HepG2 (cell line): ENCODE results near the gene RIOK3. TPM values are rescaled to one million over a fixed set of nuclear protein-coding genes. Genes with fewer than 3 reads are reported as not detected.
A peak's percentile ranks its signal among the peaks of the same experiment; 100 is the strongest.

ENCODE experiments used
- CENPX ChIP-seq: sonication (generic); formaldehyde crosslinking; IDR thresholded peaks from 2 replicates; pipeline ENCODE4 v1.9.0; 2021; ENCODE audit warnings: mild to moderate bottlenecking, missing genetic modification reagents, moderate library complexity
- FIP1L1 ChIP-seq: fragments of 200-400 bp; formaldehyde crosslinking; IDR thresholded peaks from 2 replicates; pipeline ENCODE4 v1.6.1; 2018; ENCODE audit warnings: low read depth, mild to moderate bottlenecking, low read length, moderate library complexity, borderline replicate concordance; ENCODE audit not compliant: insufficient read depth
- FOSL2 ChIP-seq: sonication (generic); formaldehyde crosslinking; IDR thresholded peaks from 2 replicates; pipeline ENCODE4 v1.4.0; 2020; ENCODE audit warnings: missing genetic modification reagents
- FOXP4 ChIP-seq: sonication (generic); formaldehyde crosslinking; IDR thresholded peaks from 2 replicates; pipeline ENCODE4 v1.4.0; 2020; ENCODE audit warnings: missing genetic modification reagents
- HIVEP1 ChIP-seq: sonication (generic); formaldehyde crosslinking; IDR thresholded peaks from 2 replicates; pipeline ENCODE4 v1.4.0; 2020; ENCODE audit warnings: mild to moderate bottlenecking, missing genetic modification reagents
- MTERF4 ChIP-seq: sonication (generic); formaldehyde crosslinking; IDR thresholded peaks from 2 replicates; pipeline ENCODE4 v1.8.0; 2023; ENCODE audit warnings: mild to moderate bottlenecking, missing genetic modification reagents
- MTF2 ChIP-seq: sonication (generic); formaldehyde crosslinking; IDR thresholded peaks from 2 replicates; pipeline ENCODE4 v1.5.0; 2020; ENCODE audit warnings: missing genetic modification reagents, borderline replicate concordance
- NBN ChIP-seq: fragments of 450-650 bp; conservative IDR thresholded peaks from 2 replicates; pipeline ENCODE4 v1.6.1; 2017
- SALL1 ChIP-seq: sonication (generic); formaldehyde crosslinking; IDR thresholded peaks from 2 replicates; pipeline ENCODE4 v1.8.0; 2022; ENCODE audit warnings: mild to moderate bottlenecking, missing genetic modification reagents
- SAP130 ChIP-seq: IDR thresholded peaks from 2 replicates; pipeline ENCODE4 v1.6.1; 2016; ENCODE audit warnings: low read depth
- YEATS4 ChIP-seq: sonication (generic); formaldehyde crosslinking; IDR thresholded peaks from 2 replicates; pipeline ENCODE4 v1.4.0; 2020; ENCODE audit warnings: missing genetic modification reagents, borderline replicate concordance
- ZBTB26 ChIP-seq: IDR thresholded peaks from 2 replicates; pipeline ENCODE4 v1.6.1; 2016; ENCODE audit warnings: missing compliant biosample characterization, missing genetic modification reagents, borderline replicate concordance
- ZNF142 ChIP-seq: sonication (generic); formaldehyde crosslinking; IDR thresholded peaks from 2 replicates; pipeline ENCODE4 v1.4.0; 2020; ENCODE audit warnings: missing genetic modification reagents
- ZNF207 ChIP-seq: fragments of 450-650 bp; IDR thresholded peaks from 2 replicates; pipeline ENCODE4 v1.6.1; 2016; ENCODE audit warnings: antibody characterized with exemption, borderline replicate concordance
- ZNF543 ChIP-seq: sonication (generic); formaldehyde crosslinking; IDR thresholded peaks from 2 replicates; pipeline ENCODE4 v1.4.0; 2020; ENCODE audit warnings: mild to moderate bottlenecking, missing genetic modification reagents
- ZNF672 ChIP-seq: sonication (generic); formaldehyde crosslinking; IDR thresholded peaks from 2 replicates; pipeline ENCODE4 v1.8.1; 2022; ENCODE audit warnings: missing genetic modification reagents
- ZNF891 ChIP-seq: sonication (generic); formaldehyde crosslinking; IDR thresholded peaks from 2 replicates; pipeline ENCODE4 v1.5.0; 2020; ENCODE audit warnings: mild to moderate bottlenecking, missing genetic modification reagents
- ZUFSP ChIP-seq: sonication (generic); formaldehyde crosslinking; IDR thresholded peaks from 2 replicates; pipeline ENCODE4 v1.9.0; 2021; ENCODE audit warnings: missing genetic modification reagents, mild to moderate bottlenecking, borderline replicate concordance
- polyA plus RNA-seq, 8 experiments: library from polyadenylated mRNA; depleted of rRNA in 3 of 8; stranded (reverse) in 7 of 8; unstranded in 1 of 8; fragments of >200 nt; fragmentation: Illumina TruSeq in 4 of 8; extraction: Trizol in 4 of 8; gene quantifications; 2 replicates each; pipeline versions ENCODE4 v1.2.1 to v1.2.3, GENCODE V29; 2011 to 2016; ENCODE audit warnings: low read depth in 4 of 8, missing spikeins in 1 of 8, mixed read lengths in 1 of 8; ENCODE audit not compliant: insufficient read depth in 1 of 8
- total RNA-seq, 5 experiments: library from RNA; depleted of rRNA; stranded (reverse); fragments of >200 nt; fragmentation: Illumina TruSeq; extraction: Trizol; gene quantifications; 2 replicates each; pipeline ENCODE4 v1.2.3, GENCODE V29; 2016; ENCODE audit warnings: low read depth in 1 of 5

The RIOK3 gene
- total and polyA plus RNA-seq, 2 of the 13 experiments (the other 11 are each of a cell fraction or from before 2014, with no cell fraction given) = 26.7 to 36.0 TPM

GRCh38 chr18:23422751-23423418, 30.2 kb upstream of the RIOK3 start (continued):
- TF ChIP-seq ZNF672 (CRISPR knock-in tag) (no peak), YEATS4 (CRISPR knock-in tag) (no peak), HIVEP1 (CRISPR knock-in tag) (no peak), CENPX (CRISPR knock-in tag) (no peak), FOSL2 (CRISPR knock-in tag) (peak; percentile 21; the same call in 1 of the 2 replicates), ZBTB26 (CRISPR knock-in tag) (no peak), FIP1L1 (no peak), SAP130 (CRISPR knock-in tag) (0 out of 2 replicates have a peak, but pooled peaks have one; percentile 23), FOXP4 (CRISPR knock-in tag) (no peak), MTERF4 (no peak), MTF2 (CRISPR knock-in tag) (no peak), NBN (no peak), ZNF891 (CRISPR knock-in tag) (no peak), ZNF543 (CRISPR knock-in tag) (no peak), ZNF207 (no peak), ZNF142 (CRISPR knock-in tag) (no peak), ZUFSP (CRISPR knock-in tag) (no peak), SALL1 (CRISPR knock-in tag) (0 out of 2 replicates have a peak, but pooled peaks have one; percentile 15)
